ENCODE results near the gene PMEPA1.

The PMEPA1 gene

GRCh38 chr20:57708694-57709673 is 831 bp downstream of the PMEPA1 start:
- peak overlapping the region; percentile 60 for H3K4me2 ChIP-seq (ENCODE audit: low read length)
- no peak overlapping the region for H3K9ac ChIP-seq
- no peaks in the 10 kb centered on the region for H3K9me3 ChIP-seq (ENCODE audit: control insufficient read depth, low read length)
- peak overlapping the region; percentile 47 for H2AFZ ChIP-seq
- TF ChIP-seq CTCF (IDR thresholded peaks at IDR 0.05), result no peak
- H3K4me1 ChIP-seq, result peaks cover 8% of the 10 kb centered on the region
- no peaks in the 10 kb centered on the region for H3K27me3 ChIP-seq (ENCODE audit: control insufficient read depth, insufficient read depth, low read length)
- no peaks in the 10 kb centered on the region for H3K79me2 ChIP-seq
- H3K36me3 ChIP-seq (ENCODE audit: control insufficient read depth, insufficient read depth, low read length), result no peaks in the 10 kb centered on the region
- H3K4me3 ChIP-seq (ENCODE audit: low read depth, low read length), result peak overlapping the region; percentile 49
- H3K27ac ChIP-seq, result no peak overlapping the region

GRCh38 chr20:57707849-57708693 is 1.7 kb downstream of the PMEPA1 start:
- H3K4me1 ChIP-seq, result peaks cover 8% of the 10 kb centered on the region
- H3K27me3 ChIP-seq (ENCODE audit: control insufficient read depth, insufficient read depth, low read length), result no peaks in the 10 kb centered on the region
- H3K9me3 ChIP-seq (ENCODE audit: control insufficient read depth, low read length), result no peaks in the 10 kb centered on the region
- peak overlapping the region; percentile 47 for H2AFZ ChIP-seq
- H3K36me3 ChIP-seq (ENCODE audit: control insufficient read depth, insufficient read depth, low read length), result no peaks in the 10 kb centered on the region
- H3K27ac ChIP-seq, result no peak overlapping the region
- no peak for TF ChIP-seq CTCF (IDR thresholded peaks at IDR 0.05)
- H3K4me2 ChIP-seq (ENCODE audit: low read length), result peak overlapping the region; percentile 60
- peak overlapping the region; percentile 49 for H3K4me3 ChIP-seq (ENCODE audit: low read depth, low read length)
- H3K9ac ChIP-seq, result no peak overlapping the region
- H3K79me2 ChIP-seq, result no peaks in the 10 kb centered on the region

- no peak overlapping the region for H3K9ac ChIP-seq
- H3K27ac ChIP-seq, result no peak overlapping the region
- no peaks in the 10 kb centered on the region for H3K9me3 ChIP-seq (ENCODE audit: control insufficient read depth, low read length)
- no peaks in the 10 kb centered on the region for H3K79me2 ChIP-seq
- H3K36me3 ChIP-seq (ENCODE audit: control insufficient read depth, insufficient read depth, low read length), result no peaks in the 10 kb centered on the region
- no peaks in the 10 kb centered on the region for H3K27me3 ChIP-seq (ENCODE audit: control insufficient read depth, insufficient read depth, low read length)
- peaks cover 8% of the 10 kb centered on the region for H3K4me1 ChIP-seq
- no peak overlapping the region for H2AFZ ChIP-seq
- TF ChIP-seq CTCF (IDR thresholded peaks at IDR 0.05), result no peak
- H3K4me3 ChIP-seq (ENCODE audit: low read depth, low read length), result no peak overlapping the region
- no peak overlapping the region for H3K4me2 ChIP-seq (ENCODE audit: low read length)
Measured at GRCh38 chr20:57707320-57707719, 2.5 kb downstream of the PMEPA1 start.

GRCh38 chr20:57705127-57705899 is 4.5 kb downstream of the PMEPA1 start:
- Histone ChIP-seq H2AFZ (no peak overlapping the region), H3K9me3 (ENCODE audit: control insufficient read depth, low read length) (no peaks in the 10 kb centered on the region), H3K27ac (no peak overlapping the region), H3K36me3 (ENCODE audit: control insufficient read depth, insufficient read depth, low read length) (no peaks in the 10 kb centered on the region), H3K9ac (no peak overlapping the region), H3K4me1 (peaks cover under 1% of the 10 kb centered on the region), H3K4me2 (ENCODE audit: low read length) (no peak overlapping the region), H3K4me3 (ENCODE audit: low read depth, low read length) (no peak overlapping the region), H3K27me3 (ENCODE audit: control insufficient read depth, insufficient read depth, low read length) (no peaks in the 10 kb centered on the region), H3K79me2 (no peaks in the 10 kb centered on the region)
- TF ChIP-seq CTCF (IDR thresholded peaks at IDR 0.05), result no peak
